GM21737 (cell line): Measurements from ENCODE around the gene ZNF607.

Experiments
- ATAC-seq: cut with Tn5 transposase; IDR thresholded peaks from one replicate; pipeline ENCODE4 v1.9.1; 2021; ENCODE audit warnings: mild to moderate bottlenecking, moderate library complexity; ENCODE audit not compliant: unreplicated experiment

The ZNF607 gene

DNA sequence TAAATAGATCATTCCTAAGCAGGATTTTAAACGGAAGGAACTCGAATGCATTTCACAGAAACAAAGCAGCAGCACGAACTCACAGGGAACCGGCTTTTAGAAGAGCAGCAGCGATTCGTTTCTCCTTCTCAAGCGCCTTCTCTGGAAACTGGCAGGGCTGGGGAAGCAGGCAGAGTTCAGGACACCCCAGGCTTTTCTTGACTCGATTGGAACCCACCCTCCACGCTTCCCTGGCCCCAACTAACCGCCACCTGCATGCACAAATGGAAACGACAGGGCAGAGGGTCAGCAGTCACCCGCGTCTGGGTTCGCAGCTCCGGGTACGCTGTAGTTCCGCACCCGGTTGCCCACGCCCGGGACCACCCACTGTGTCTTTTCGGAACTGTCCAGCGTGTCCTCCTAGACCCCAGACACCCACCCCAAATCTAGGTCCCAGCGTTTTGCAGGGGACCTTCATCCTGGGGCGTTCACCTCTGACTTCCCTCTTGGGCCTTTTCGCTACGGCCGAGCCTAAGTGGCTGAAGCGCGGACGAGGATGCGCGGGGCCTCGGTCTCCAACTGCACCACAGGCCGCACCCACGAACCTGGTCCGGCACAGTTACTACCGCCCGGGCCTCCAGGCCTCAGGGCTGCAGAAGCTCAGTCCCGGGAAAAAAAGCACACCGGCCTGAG, 64.8 kb downstream of the ZNF607 start:
- peak; percentile 58 for ATAC-seq

DNA sequence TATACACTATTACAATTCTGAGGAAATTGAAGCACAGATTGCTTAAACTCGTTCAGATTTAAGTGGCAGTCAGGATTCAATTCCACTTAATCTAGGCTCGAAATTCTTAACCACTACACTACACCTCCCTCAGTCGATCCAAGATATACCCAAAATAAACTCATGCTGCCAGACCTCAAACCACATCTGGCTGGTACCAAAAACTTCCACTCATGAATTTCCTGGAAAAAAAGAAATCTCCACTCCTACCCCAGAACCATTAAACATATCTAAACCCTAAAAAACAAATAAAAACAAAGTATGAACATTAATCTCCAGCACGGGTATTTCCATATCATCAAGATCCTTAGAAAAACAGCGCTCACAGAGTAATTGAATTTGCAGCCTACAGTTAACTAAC, 65.4 kb downstream of the ZNF607 start:
- no peak for ATAC-seq
